ENCODE measurements around the gene SSTR1. TPM values are rescaled to one million over a fixed set of nuclear protein-coding genes. Genes with fewer than 3 reads are reported as not detected.
A peak's percentile ranks its signal among the peaks of the same experiment; 100 is the strongest.

Gene SSTR1
- polyA plus RNA-seq, 2 of the 4 experiments (the other 2 are of a cell fraction) = not detected

DNA sequence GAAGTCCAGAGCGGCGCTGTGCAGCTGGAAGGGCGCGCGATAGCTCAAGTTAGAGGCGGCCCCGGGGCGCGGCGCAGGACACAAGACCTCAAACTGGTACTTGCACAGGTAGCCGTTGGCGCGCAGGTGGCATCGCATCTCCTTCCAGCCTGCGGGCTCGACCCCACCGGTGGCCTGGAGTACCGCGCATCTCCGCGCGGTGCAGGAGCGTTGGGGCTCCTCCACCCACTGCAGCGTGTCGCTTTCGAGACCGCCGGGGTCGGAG is 47.6 kb downstream of the SSTR1 start:
- peak in 1 of 2 experiments; percentile 63; a peak in 3 of 6 replicates for ATAC-seq
- TF ChIP-seq, protein P1, sequence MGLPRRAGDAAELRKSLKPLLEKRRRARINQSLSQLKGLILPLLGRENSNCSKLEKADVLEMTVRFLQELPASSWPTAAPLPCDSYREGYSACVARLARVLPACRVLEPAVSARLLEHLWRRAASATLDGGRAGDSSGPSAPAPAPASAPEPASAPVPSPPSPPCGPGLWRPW (IDR thresholded peaks at IDR 0.05) = no peak
- TF ChIP-seq RAD21 (conservative IDR thresholded peaks at IDR 0.05 in 1 of 2, IDR thresholded peaks at IDR 0.05 in 1 of 2) (no peak), KDM5A (IDR thresholded peaks at IDR 0.05) (no peak)
- peak in 1 of 2 experiments; percentile 2 for DNase-seq (ENCODE audit: low read depth in 1 of 2, low spot score in 1 of 2)
- Histone ChIP-seq H3K4me1 (no peaks in the 10 kb centered on the region), H3K4me2 (no peak overlapping the region), H3K27ac (no peak overlapping the region), H3K4me3 (no peak overlapping the region), H3K9me3 (no peaks in the 10 kb centered on the region)
- POLR2A ChIA-PET = no interaction called here
- CTCF ChIA-PET = no interaction called here
- FAIRE-seq = no peak
- 40% methylated on average over 3 of the region's 29 CpGs for WGBS (ENCODE audit: missing lambda C conversion rate)

GRCh38 chr14:38255673-38256532 is 48.2 kb downstream of the SSTR1 start, which contains the start of gene CLEC14A:
Gene CLEC14A, minus strand, starts transcription at chr14:38256093. Its CDS starts 71 bp downstream, at chr14:38256022.
- Histone ChIP-seq H3K9me3 (no peaks in the 10 kb centered on the region), H3K4me2 (no peak within 1 kb of the TSS), H3K4me1 (no peaks in the 10 kb centered on the region), H3K27ac (no peak within 1 kb of the TSS), H3K4me3 (no peak within 1 kb of the TSS)
- no peak for DNase-seq (ENCODE audit: low read depth in 1 of 2, low spot score in 1 of 2)
- CTCF ChIA-PET = no interaction called here
- WGBS (ENCODE audit: missing lambda C conversion rate) = 46% methylated on average over 28 of the region's 68 CpGs
- no peak for TF ChIP-seq CHD4 (IDR thresholded peaks at IDR 0.05; ENCODE audit: borderline replicate concordance)
- no peak for TF ChIP-seq KDM5A (IDR thresholded peaks at IDR 0.05)
- TF ChIP-seq HEYL (CRISPR knock-in tag; IDR thresholded peaks at IDR 0.05) = no peak
- TF ChIP-seq, protein P2, sequence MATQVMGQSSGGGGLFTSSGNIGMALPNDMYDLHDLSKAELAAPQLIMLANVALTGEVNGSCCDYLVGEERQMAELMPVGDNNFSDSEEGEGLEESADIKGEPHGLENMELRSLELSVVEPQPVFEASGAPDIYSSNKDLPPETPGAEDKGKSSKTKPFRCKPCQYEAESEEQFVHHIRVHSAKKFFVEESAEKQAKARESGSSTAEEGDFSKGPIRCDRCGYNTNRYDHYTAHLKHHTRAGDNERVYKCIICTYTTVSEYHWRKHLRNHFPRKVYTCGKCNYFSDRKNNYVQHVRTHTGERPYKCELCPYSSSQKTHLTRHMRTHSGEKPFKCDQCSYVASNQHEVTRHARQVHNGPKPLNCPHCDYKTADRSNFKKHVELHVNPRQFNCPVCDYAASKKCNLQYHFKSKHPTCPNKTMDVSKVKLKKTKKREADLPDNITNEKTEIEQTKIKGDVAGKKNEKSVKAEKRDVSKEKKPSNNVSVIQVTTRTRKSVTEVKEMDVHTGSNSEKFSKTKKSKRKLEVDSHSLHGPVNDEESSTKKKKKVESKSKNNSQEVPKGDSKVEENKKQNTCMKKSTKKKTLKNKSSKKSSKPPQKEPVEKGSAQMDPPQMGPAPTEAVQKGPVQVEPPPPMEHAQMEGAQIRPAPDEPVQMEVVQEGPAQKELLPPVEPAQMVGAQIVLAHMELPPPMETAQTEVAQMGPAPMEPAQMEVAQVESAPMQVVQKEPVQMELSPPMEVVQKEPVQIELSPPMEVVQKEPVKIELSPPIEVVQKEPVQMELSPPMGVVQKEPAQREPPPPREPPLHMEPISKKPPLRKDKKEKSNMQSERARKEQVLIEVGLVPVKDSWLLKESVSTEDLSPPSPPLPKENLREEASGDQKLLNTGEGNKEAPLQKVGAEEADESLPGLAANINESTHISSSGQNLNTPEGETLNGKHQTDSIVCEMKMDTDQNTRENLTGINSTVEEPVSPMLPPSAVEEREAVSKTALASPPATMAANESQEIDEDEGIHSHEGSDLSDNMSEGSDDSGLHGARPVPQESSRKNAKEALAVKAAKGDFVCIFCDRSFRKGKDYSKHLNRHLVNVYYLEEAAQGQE (IDR thresholded peaks at IDR 0.05) = no peak
- TF ChIP-seq MAZ (IDR thresholded peaks at IDR 0.05; ENCODE audit: borderline replicate concordance, low read depth, low read length) = no peak
- no peak for TF ChIP-seq MAX (IDR thresholded peaks at IDR 0.05)
- ATAC-seq = peak; percentile 54 to 59; a peak in 3 of 6 replicates
- no peak for FAIRE-seq
- POLR2A ChIA-PET = no interaction called here

GRCh38 chr14:38256533-38256840 is 48.8 kb downstream of the SSTR1 start:
- Histone ChIP-seq H3K4me1 (no peaks in the 10 kb centered on the region), H3K4me3 (no peak overlapping the region), H3K4me2 (no peak overlapping the region), H3K9me3 (no peaks in the 10 kb centered on the region), H3K27ac (no peak overlapping the region)
- 57% methylated on average over 5 of the region's 5 CpGs for WGBS (ENCODE audit: missing lambda C conversion rate)
- ATAC-seq = no peak
- no peak for FAIRE-seq
- no peak for TF ChIP-seq MAX (IDR thresholded peaks at IDR 0.05)
- no peak for TF ChIP-seq RFX5 (IDR thresholded peaks at IDR 0.05)
- no peak for TF ChIP-seq TFCP2L1 (CRISPR knock-in tag; IDR thresholded peaks at IDR 0.05)
- TF ChIP-seq RNF2 (IDR thresholded peaks at IDR 0.05; ENCODE audit: borderline replicate concordance, low read depth) = no peak
- no peak for TF ChIP-seq ZFP36 (IDR thresholded peaks at IDR 0.05; ENCODE audit: borderline replicate concordance, partially characterized antibody)
- TF ChIP-seq, protein P1 (IDR thresholded peaks at IDR 0.05) = no peak
- no peak for TF ChIP-seq TP53 (CRISPR knock-in tag; IDR thresholded peaks at IDR 0.05)
- TF ChIP-seq ZSCAN20 (CRISPR knock-in tag; IDR thresholded peaks at IDR 0.05) = no peak
- no peak for TF ChIP-seq POLR2AphosphoS2 (conservative IDR thresholded peaks at IDR 0.05; ENCODE audit: low read length)
- no peak for TF ChIP-seq NFE2L2 (conservative IDR thresholded peaks at IDR 0.05; ENCODE audit: low read length)
- TF ChIP-seq MAZ (IDR thresholded peaks at IDR 0.05; ENCODE audit: borderline replicate concordance, low read depth, low read length) = no peak
- TF ChIP-seq KDM5A (IDR thresholded peaks at IDR 0.05) = no peak
- no peak for TF ChIP-seq HOXB13 (CRISPR knock-in tag; IDR thresholded peaks at IDR 0.05; ENCODE audit: low read depth)
- no peak for TF ChIP-seq ESRRA (IDR thresholded peaks at IDR 0.05; ENCODE audit: borderline replicate concordance, low read length)
- TF ChIP-seq, protein P3, sequence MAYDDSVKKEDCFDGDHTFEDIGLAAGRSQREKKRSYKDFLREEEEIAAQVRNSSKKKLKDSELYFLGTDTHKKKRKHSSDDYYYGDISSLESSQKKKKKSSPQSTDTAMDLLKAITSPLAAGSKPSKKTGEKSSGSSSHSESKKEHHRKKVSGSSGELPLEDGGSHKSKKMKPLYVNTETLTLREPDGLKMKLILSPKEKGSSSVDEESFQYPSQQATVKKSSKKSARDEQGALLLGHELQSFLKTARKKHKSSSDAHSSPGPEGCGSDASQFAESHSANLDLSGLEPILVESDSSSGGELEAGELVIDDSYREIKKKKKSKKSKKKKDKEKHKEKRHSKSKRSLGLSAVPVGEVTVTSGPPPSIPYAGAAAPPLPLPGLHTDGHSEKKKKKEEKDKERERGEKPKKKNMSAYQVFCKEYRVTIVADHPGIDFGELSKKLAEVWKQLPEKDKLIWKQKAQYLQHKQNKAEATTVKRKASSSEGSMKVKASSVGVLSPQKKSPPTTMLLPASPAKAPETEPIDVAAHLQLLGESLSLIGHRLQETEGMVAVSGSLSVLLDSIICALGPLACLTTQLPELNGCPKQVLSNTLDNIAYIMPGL (CRISPR knock-in tag; IDR thresholded peaks at IDR 0.05; ENCODE audit: borderline replicate concordance) = no peak
- no peak for TF ChIP-seq CBX8 (IDR thresholded peaks at IDR 0.05)
- ChIA-PET POLR2A (no interaction called here), CTCF (no interaction called here)
- DNase-seq (ENCODE audit: low read depth in 1 of 2, low spot score in 1 of 2) = no peak

Data from A549 (cell line).